Panc1 (cell line): ENCODE data around the gene ZNF670. TPM values are rescaled to one million over a fixed set of nuclear protein-coding genes. Genes with fewer than 3 reads are reported as not detected.

Source experiments
- ATAC-seq: fragments of 200-7000 bp; cut with Tn5 transposase; 2 replicates; pipeline ENCODE4 v1.9.1; 2020; ENCODE audit warnings: mild to moderate bottlenecking, moderate library complexity
- BruUV-seq: library from RNA; stranded (reverse); fragments of 400-500 nt; replicated peaks from 2 replicates; lab custom pipeline; 2021; lab: Mats Ljungman, UMichigan
- CTCF ChIA-PET: fragments of 300-600 bp; sonication (Branson Sonifier 250); formaldehyde crosslinking; loops from one replicate; lab custom pipeline; 2022; ENCODE audit warnings: antibody characterized with exemption; lab: Charles Lee
- POLR2A ChIA-PET: fragments of 300-600 bp; sonication (Branson Sonifier 250); formaldehyde crosslinking; loops from one replicate; lab custom pipeline; 2022; ENCODE audit warnings: antibody characterized with exemption; lab: Charles Lee
- DNase-seq: peaks from one replicate; pipeline ENCODE4 v3.0.0-alpha.2; 2010; ENCODE audit warnings: low read depth, low spot score
- H3K27ac ChIP-seq: 2 replicates; pipeline ENCODE4 v1.5.1; 2011; ENCODE audit warnings: mild to moderate bottlenecking, low read length, inconsistent platforms
- H3K27me3 ChIP-seq: fragments of 200-500 bp; sonication (Bioruptor generic); 2 replicates; pipeline ENCODE4 v1.6.0; 2014; ENCODE audit warnings: low read length, inconsistent platforms; ENCODE audit not compliant: control insufficient read depth, insufficient read depth
- H3K36me3 ChIP-seq: fragments of 200-500 bp; sonication (Bioruptor generic); 2 replicates; pipeline ENCODE4 v1.5.1; 2014; ENCODE audit warnings: inconsistent platforms, mild to moderate bottlenecking, low read length, moderate library complexity; ENCODE audit not compliant: control insufficient read depth, insufficient read depth
- H3K4me1 ChIP-seq: 2 replicates; pipeline ENCODE4 v1.5.1; 2011; ENCODE audit warnings: inconsistent platforms, mild to moderate bottlenecking, low read length, moderate library complexity; ENCODE audit not compliant: control insufficient read depth, insufficient read depth
- H3K4me3 ChIP-seq, 2 experiments: 2 replicates each; pipeline ENCODE4 v1.5.1; 2011 to 2012; ENCODE audit warnings: low read depth in 2 of 2, low read length in 2 of 2, mild to moderate bottlenecking in 2 of 2, inconsistent platforms in 1 of 2, moderate library complexity in 1 of 2
- H3K9me3 ChIP-seq: fragments of 200-500 bp; sonication (Bioruptor generic); 2 replicates; pipeline ENCODE4 v1.5.1; 2014; ENCODE audit warnings: low read depth, mild to moderate bottlenecking, inconsistent platforms, low read length, moderate library complexity; ENCODE audit not compliant: control insufficient read depth, insufficient read depth
- POLR2AphosphoS5 ChIP-seq: IDR thresholded peaks from 2 replicates; pipeline ENCODE4 v1.6.1; 2012; ENCODE audit warnings: mild to moderate bottlenecking, low read depth, low read length, moderate library complexity
- REST ChIP-seq, 2 experiments: IDR thresholded peaks; 2 replicates each; pipeline ENCODE4 v1.6.1; 2011 to 2012; ENCODE audit warnings: low read depth in 2 of 2, control low read depth in 1 of 2, low read length in 1 of 2, mild to moderate bottlenecking in 1 of 2, moderate library complexity in 1 of 2; ENCODE audit not compliant: insufficient read depth in 1 of 2
- SIN3A ChIP-seq: IDR thresholded peaks from 2 replicates; pipeline ENCODE4 v1.6.1; 2012; ENCODE audit warnings: low read depth, mild to moderate bottlenecking, low read length, moderate library complexity, borderline replicate concordance; ENCODE audit not compliant: insufficient read depth
- TCF7L2 ChIP-seq: IDR thresholded peaks from 2 replicates; pipeline ENCODE4 v1.6.1; 2011; ENCODE audit warnings: mild to moderate bottlenecking, low read depth, low read length, inconsistent platforms
- in situ Hi-C: cut with HindIII; loops from 2 replicates; pipeline ENCODE4 v1.10.0; 2016; ENCODE audit warnings: low sequenced_read_pairs, low pct_unique_long_range_greater_than_20kb
- intact Hi-C: fragments of 100-400 bp; cut with micrococcal nuclease; formaldehyde crosslinking; loops from one replicate; pipeline ENCODE4 v1.10.0; 2022; ENCODE audit not compliant: unreplicated experiment
- total RNA-seq: library from RNA; stranded (reverse); gene quantifications from one replicate; pipeline ENCODE4 v1.2.1, GENCODE V29; 2021; ENCODE audit not compliant: unreplicated experiment
- TF ChIP-seq, protein P1 (sequence below): fragments of 450-650 bp; IDR thresholded peaks from 2 replicates; pipeline ENCODE4 v1.5.1; 2017; ENCODE audit warnings: mild to moderate bottlenecking

Gene ZNF670
- total RNA-seq, 1 experiment from 2014 or later = 6.4 TPM

GRCh38 chr1:247047260-247047659 is 31.4 kb downstream of the ZNF670 start:
- Histone ChIP-seq H3K36me3 (no peaks in the 10 kb centered on the region), H3K27ac (no peak overlapping the region), H3K4me3 (no peak overlapping the region), H3K9me3 (peaks cover 62% of the 10 kb centered on the region), H3K4me1 (no peaks in the 10 kb centered on the region), H3K27me3 (no peaks in the 10 kb centered on the region)
- DNase-seq (no peak), ATAC-seq (no peak)
- intact Hi-C loops (no loop called here), in situ Hi-C loops (no loop called here)
- TF ChIP-seq REST (IDR thresholded peaks at IDR 0.05; ENCODE audit: insufficient read depth in 1 of 2, low read depth in 2 of 2, low read length in 1 of 2) (no peak), SIN3A (no peak), POLR2AphosphoS5 (no peak), TCF7L2 (no peak)
- TF ChIP-seq, protein P1, sequence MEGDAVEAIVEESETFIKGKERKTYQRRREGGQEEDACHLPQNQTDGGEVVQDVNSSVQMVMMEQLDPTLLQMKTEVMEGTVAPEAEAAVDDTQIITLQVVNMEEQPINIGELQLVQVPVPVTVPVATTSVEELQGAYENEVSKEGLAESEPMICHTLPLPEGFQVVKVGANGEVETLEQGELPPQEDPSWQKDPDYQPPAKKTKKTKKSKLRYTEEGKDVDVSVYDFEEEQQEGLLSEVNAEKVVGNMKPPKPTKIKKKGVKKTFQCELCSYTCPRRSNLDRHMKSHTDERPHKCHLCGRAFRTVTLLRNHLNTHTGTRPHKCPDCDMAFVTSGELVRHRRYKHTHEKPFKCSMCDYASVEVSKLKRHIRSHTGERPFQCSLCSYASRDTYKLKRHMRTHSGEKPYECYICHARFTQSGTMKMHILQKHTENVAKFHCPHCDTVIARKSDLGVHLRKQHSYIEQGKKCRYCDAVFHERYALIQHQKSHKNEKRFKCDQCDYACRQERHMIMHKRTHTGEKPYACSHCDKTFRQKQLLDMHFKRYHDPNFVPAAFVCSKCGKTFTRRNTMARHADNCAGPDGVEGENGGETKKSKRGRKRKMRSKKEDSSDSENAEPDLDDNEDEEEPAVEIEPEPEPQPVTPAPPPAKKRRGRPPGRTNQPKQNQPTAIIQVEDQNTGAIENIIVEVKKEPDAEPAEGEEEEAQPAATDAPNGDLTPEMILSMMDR = no peak
- BruUV-seq = no TSS peak
- ChIA-PET CTCF (no interaction called here), POLR2A (no interaction called here)

DNA sequence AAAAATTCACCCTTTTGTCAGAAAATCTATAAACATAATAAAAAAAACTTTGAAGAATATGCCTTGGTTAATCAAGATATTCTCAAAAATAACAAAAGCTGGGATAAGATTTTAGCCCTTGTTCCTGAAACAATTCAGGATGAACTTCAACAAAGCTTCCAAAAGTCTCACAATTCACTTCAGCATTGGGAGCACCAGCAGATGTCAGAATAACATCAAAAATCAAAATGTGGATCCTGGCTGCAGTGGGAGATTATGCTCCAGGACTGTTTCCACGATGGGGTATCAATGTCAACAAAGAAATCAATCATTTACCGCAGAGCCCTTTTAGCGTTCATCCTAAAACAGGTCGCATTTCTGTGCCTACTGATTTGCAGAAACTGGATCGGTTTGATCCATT is 35.2 kb downstream of the ZNF670 start:
- ATAC-seq = no peak
- intact Hi-C loops (no loop called here), in situ Hi-C loops (no loop called here)
- ChIA-PET CTCF (no interaction called here), POLR2A (no interaction called here)
- Histone ChIP-seq H3K4me1 (no peaks in the 10 kb centered on the region), H3K27ac (no peak overlapping the region), H3K9me3 (peaks cover 82% of the 10 kb centered on the region), H3K27me3 (no peaks in the 10 kb centered on the region), H3K36me3 (no peaks in the 10 kb centered on the region), H3K4me3 (no peak overlapping the region)
- TF ChIP-seq SIN3A (no peak), POLR2AphosphoS5 (no peak), TCF7L2 (no peak), REST (IDR thresholded peaks at IDR 0.05; ENCODE audit: insufficient read depth in 1 of 2, low read depth in 2 of 2, low read length in 1 of 2) (no peak)
- TF ChIP-seq, protein P1 = no peak; the same call in 1 of the 2 replicates
- BruUV-seq = no TSS peak
- DNase-seq = no peak
